H1 (cell line): ENCODE data around the gene ZNF408. TPM values are rescaled to one million over a fixed set of nuclear protein-coding genes. Genes with fewer than 3 reads are reported as not detected.

Experiments
- CTCF ChIA-PET: fragments of 300-600 bp; sonication (Branson Sonifier 250); formaldehyde crosslinking; loops from one replicate; lab custom pipeline; 2021; ENCODE audit not compliant: partially characterized antibody; lab: Charles Lee
- POLR2A ChIA-PET: fragments of 300-600 bp; sonication (Branson Sonifier 250); formaldehyde crosslinking; loops from one replicate; lab custom pipeline; 2021; ENCODE audit warnings: inconsistent platforms; ENCODE audit not compliant: partially characterized antibody; lab: Charles Lee
- DNase-seq, 2 experiments: peaks; one replicate each; pipeline versions ENCODE4 v3.0.0 to v3.0.0-alpha.2; 2010 to 2022; ENCODE audit warnings: low spot score in 2 of 2, low read depth in 1 of 2, mixed read lengths in 1 of 2
- FAIRE-seq: peaks from 2 replicates; lab custom pipeline; 2011; peaks lifted over from hg19 to GRCh38; lab: Jason Lieb, UNC
- H2AFZ ChIP-seq: 2 replicates; pipeline ENCODE4 v1.8.1; 2012; ENCODE audit warnings: low read length, inconsistent platforms
- H2AK5ac ChIP-seq: 2 replicates; pipeline ENCODE4 v1.6.1; 2013; ENCODE audit warnings: low read depth, low read length
- H2BK120ac ChIP-seq: replicated peaks from 2 replicates; pipeline ENCODE3; 2013; ENCODE audit warnings: low read depth, low read length, inconsistent platforms
- H2BK12ac ChIP-seq: 2 replicates; pipeline ENCODE4 v1.6.1; 2013; ENCODE audit warnings: low read depth, low read length
- H2BK15ac ChIP-seq: 2 replicates; pipeline ENCODE4 v1.6.1; 2013; ENCODE audit warnings: low read length
- H2BK20ac ChIP-seq: 2 replicates; pipeline ENCODE4 v1.6.1; 2013; ENCODE audit warnings: low read length
- H2BK5ac ChIP-seq: 2 replicates; pipeline ENCODE4 v1.6.1; 2013; ENCODE audit warnings: low read depth, low read length
- H3K14ac ChIP-seq: 2 replicates; pipeline ENCODE4 v1.6.1; 2013; ENCODE audit warnings: inconsistent platforms; ENCODE audit not compliant: insufficient read length
- H3K18ac ChIP-seq: 2 replicates; pipeline ENCODE4 v1.6.1; 2013; ENCODE audit warnings: low read length; ENCODE audit errors: extremely low read depth
- H3K23ac ChIP-seq: 2 replicates; pipeline ENCODE4 v1.6.1; 2013; ENCODE audit warnings: inconsistent platforms; ENCODE audit not compliant: insufficient read length
- H3K23me2 ChIP-seq: 2 replicates; pipeline ENCODE4 v1.6.1; 2013; ENCODE audit warnings: low read depth, low read length
- H3K27ac ChIP-seq: 2 replicates; pipeline ENCODE4 v1.6.1; 2011; ENCODE audit warnings: low read depth, low read length, inconsistent platforms
- H3K27me3 ChIP-seq, 4 experiments: replicated peaks in 1 of 4; 1 replicate in 1 of 4; 2 replicates in 3 of 4; pipeline versions ENCODE4 v1.6.1 to v1.8.1; 2011 to 2013; ENCODE audit warnings: low read length in 3 of 4, mild to moderate bottlenecking in 3 of 4, inconsistent platforms in 2 of 4, mixed read lengths in 2 of 4, moderate library complexity in 1 of 4; ENCODE audit not compliant: control insufficient read depth in 3 of 4, insufficient read depth in 3 of 4; ENCODE audit errors: extremely low read depth in 1 of 4
- H3K36me3 ChIP-seq, 4 experiments: 2 replicates each; pipeline versions ENCODE4 v1.6.1 to v1.8.1; 2011 to 2013; ENCODE audit warnings: mild to moderate bottlenecking in 4 of 4, low read length in 3 of 4, moderate library complexity in 2 of 4, control low read depth in 1 of 4, inconsistent platforms in 1 of 4; ENCODE audit not compliant: insufficient read depth in 4 of 4, control insufficient read depth in 2 of 4
- H3K4ac ChIP-seq: replicated peaks from 2 replicates; pipeline ENCODE3; 2013; ENCODE audit warnings: low read length, low read depth, mixed read lengths, inconsistent platforms; ENCODE audit not compliant: insufficient read length
- H3K4me1 ChIP-seq, 4 experiments: replicated peaks in 1 of 4; 1 replicate in 1 of 4; 2 replicates in 3 of 4; pipeline versions ENCODE4 v1.6.1 to v1.8.1; 2011 to 2013; ENCODE audit warnings: low read length in 3 of 4, inconsistent platforms in 2 of 4, mixed read lengths in 1 of 4; ENCODE audit not compliant: insufficient read depth in 4 of 4, control insufficient read depth in 3 of 4
- H3K4me2 ChIP-seq, 2 experiments: 2 replicates each; pipeline versions ENCODE4 v1.6.1 to v1.8.1; 2011 to 2013; ENCODE audit warnings: low read depth in 2 of 2, low read length in 2 of 2, control low read depth in 1 of 2, inconsistent platforms in 1 of 2, mild to moderate bottlenecking in 1 of 2; ENCODE audit not compliant: insufficient read depth in 1 of 2
- H3K4me3 ChIP-seq, 4 experiments: fragments of 200-600, 300-600 bp in 1 of 4; sonication (generic), shearing (Covaris generic), sonication (Bioruptor Twin) in 1 of 4; 2 replicates each; pipeline versions ENCODE4 v1.5.1 to v1.8.1; 2011 to 2016; ENCODE audit warnings: low read length in 4 of 4, low read depth in 3 of 4, control low read depth in 2 of 4, inconsistent platforms in 2 of 4, mild to moderate bottlenecking in 2 of 4, mixed read lengths in 1 of 4, moderate library complexity in 1 of 4; ENCODE audit not compliant: insufficient read depth in 2 of 4; ENCODE audit errors: extremely low read depth in 1 of 4
- H3K56ac ChIP-seq: replicated peaks from 2 replicates; pipeline ENCODE3; 2013; ENCODE audit warnings: low read depth, mild to moderate bottlenecking, mixed read lengths, low read length, inconsistent platforms; ENCODE audit not compliant: insufficient read length
- H3K79me1 ChIP-seq: 2 replicates; pipeline ENCODE4 v1.6.1; 2013; ENCODE audit warnings: low read depth, low read length, control low read depth
- H3K79me2 ChIP-seq, 2 experiments: 2 replicates each; pipeline versions ENCODE4 v1.6.1 to v1.8.1; 2012 to 2013; ENCODE audit warnings: low read length in 2 of 2, mild to moderate bottlenecking in 2 of 2, inconsistent platforms in 1 of 2; ENCODE audit not compliant: insufficient read depth in 2 of 2, control insufficient read depth in 1 of 2
- H3K9ac ChIP-seq, 4 experiments: replicated peaks in 1 of 4; 1 replicate in 1 of 4; 2 replicates in 3 of 4; pipeline versions ENCODE4 v1.6.1 to v1.8.1; 2011 to 2013; ENCODE audit warnings: low read depth in 3 of 4, low read length in 3 of 4, control low read depth in 2 of 4, mild to moderate bottlenecking in 2 of 4, moderate library complexity in 2 of 4, inconsistent platforms in 1 of 4; ENCODE audit errors: extremely low read depth in 1 of 4
- H3K9me3 ChIP-seq, 2 experiments: 2 replicates each; pipeline versions ENCODE4 v1.6.1 to v1.8.1; 2012 to 2013; ENCODE audit warnings: mild to moderate bottlenecking in 2 of 2, moderate library complexity in 2 of 2, control low read depth in 1 of 2, inconsistent platforms in 1 of 2, low read depth in 1 of 2, low read length in 1 of 2, mixed read lengths in 1 of 2; ENCODE audit not compliant: insufficient read depth in 2 of 2
- H4K20me1 ChIP-seq, 2 experiments: replicated peaks in 1 of 2; 2 replicates each; pipeline versions ENCODE3 to v1.8.1; 2011 to 2013; ENCODE audit warnings: inconsistent platforms in 2 of 2, low read length in 2 of 2, mild to moderate bottlenecking in 1 of 2; ENCODE audit not compliant: insufficient read depth in 2 of 2, control insufficient read depth in 1 of 2
- H4K5ac ChIP-seq: 2 replicates; pipeline ENCODE4 v1.6.1; 2013; ENCODE audit warnings: low read length, low read depth, mixed read lengths, inconsistent platforms; ENCODE audit not compliant: insufficient read length
- H4K8ac ChIP-seq: 2 replicates; pipeline ENCODE4 v1.8.0; 2013; ENCODE audit warnings: mild to moderate bottlenecking, moderate library complexity, low read length, inconsistent platforms; ENCODE audit not compliant: insufficient read depth; ENCODE audit errors: extremely low read depth
- H4K91ac ChIP-seq: replicated peaks from 2 replicates; pipeline ENCODE3; 2013; ENCODE audit warnings: low read length, mixed read lengths, inconsistent platforms; ENCODE audit not compliant: insufficient read length
- CEBPB ChIP-seq: IDR thresholded peaks from 2 replicates; pipeline ENCODE4 v1.6.1; 2012; ENCODE audit warnings: low read depth, low read length
- FOSL1 ChIP-seq: IDR thresholded peaks from 2 replicates; pipeline ENCODE4 v1.6.1; 2011; ENCODE audit warnings: mild to moderate bottlenecking, low read depth, low read length, moderate library complexity; ENCODE audit not compliant: insufficient read depth
- GTF2F1 ChIP-seq: IDR thresholded peaks from 2 replicates; pipeline ENCODE4 v1.6.1; 2012; ENCODE audit warnings: low read depth, low read length, improper control_type of control experiment, borderline replicate concordance
- JUND ChIP-seq: IDR thresholded peaks from 2 replicates; pipeline ENCODE4 v1.6.1; 2011; ENCODE audit warnings: mild to moderate bottlenecking, improper control_type of control experiment, low read length
- NANOG ChIP-seq: IDR thresholded peaks from 2 replicates; pipeline ENCODE4 v1.6.1; 2011; ENCODE audit warnings: low read length, low read depth, mild to moderate bottlenecking, inconsistent platforms; ENCODE audit not compliant: insufficient read depth, poor library complexity, severe bottlenecking
- POLR2A ChIP-seq, 2 experiments: IDR thresholded peaks; 1 replicate in 1 of 2; 2 replicates in 1 of 2; pipeline ENCODE4 v1.6.1; 2011; ENCODE audit warnings: low read depth in 2 of 2, low read length in 2 of 2, mild to moderate bottlenecking in 2 of 2; ENCODE audit errors: control extremely low read depth in 1 of 2
- POU5F1 ChIP-seq: IDR thresholded peaks from 2 replicates; pipeline ENCODE4 v1.6.1; 2011; ENCODE audit warnings: low read depth, mild to moderate bottlenecking, low read length, moderate library complexity
- RFX5 ChIP-seq: IDR thresholded peaks from 2 replicates; pipeline ENCODE4 v1.6.1; 2011; ENCODE audit warnings: low read depth, low read length, improper control_type of control experiment, borderline replicate concordance
- SP4 ChIP-seq: IDR thresholded peaks from 2 replicates; pipeline ENCODE4 v1.6.1; 2012; ENCODE audit warnings: low read length, inconsistent platforms
- SRF ChIP-seq: IDR thresholded peaks from 2 replicates; pipeline ENCODE4 v1.6.1; 2011; ENCODE audit warnings: mild to moderate bottlenecking, low read depth, low read length, moderate library complexity
- TAF7 ChIP-seq: optimal IDR thresholded peaks from 2 replicates; pipeline ENCODE3; 2011; ENCODE audit warnings: low read depth, mild to moderate bottlenecking, inconsistent platforms, low read length, moderate library complexity, borderline replicate concordance
- TBP ChIP-seq: IDR thresholded peaks from 2 replicates; pipeline ENCODE4 v1.6.1; 2011; ENCODE audit warnings: low read depth, low read length, improper control_type of control experiment
- ZNF274 ChIP-seq: IDR thresholded peaks from 2 replicates; pipeline ENCODE4 v1.7.0; 2012; ENCODE audit warnings: low read length, borderline replicate concordance; ENCODE audit errors: extremely low read depth
- WGBS, 2 experiments: shearing (Covaris generic) in 1 of 2; methylation state at CpG; one replicate each; pipeline versions ENCODE4 v1.1.6 to v1.1.7; 2013 to 2015; ENCODE audit warnings: low lambda C conversion rate in 2 of 2, mixed read lengths in 2 of 2, inconsistent platforms in 1 of 2, low coverage in 1 of 2, missing lambda C conversion rate in 1 of 2; ENCODE audit not compliant: insufficient replicate concordance in 2 of 2, insufficient coverage in 1 of 2, insufficient read length in 1 of 2; ENCODE audit errors: extremely low coverage in 1 of 2, missing lambda C conversion rate in 1 of 2; 5-methylcytosine and 5-hydroxymethylcytosine counted together
- polyA plus RNA-seq, 7 experiments: library from polyadenylated mRNA; depleted of rRNA in 3 of 7; stranded (reverse) in 5 of 7; unstranded in 2 of 7; fragments of >200 nt in 5 of 7; fragments of 200-250 nt in 2 of 7; gene quantifications; 1 replicate in 5 of 7; 2 replicates in 1 of 7; 4 replicates in 1 of 7; pipeline versions ENCODE4 v1.2.1 to v1.2.3, GENCODE V29; 2011 to 2013; ENCODE audit warnings: missing spikeins in 2 of 7, mixed read lengths in 2 of 7
- total RNA-seq: library from RNA; stranded (reverse); fragmentation: NEBNext Ultra II Directional; extraction: Animal tissue kit (Norgen Biotek cat#: 25700); gene quantifications from 2 replicates; pipeline ENCODE4 v1.2.1, GENCODE V29; 2021

Gene ZNF408
- total and polyA plus RNA-seq, 2 of the 8 experiments (the other 6 are each of a cell fraction or from before 2014, with no cell fraction given): 10.7 to 11.0 TPM

- FAIRE-seq (no peak), DNase-seq (no peak)
- 81% methylated on average over 2 of the region's 2 CpGs; no CpG with 5 or more reads in 1 of the 2 experiments for WGBS, 2 experiments
- no peak overlapping the region for H3K27ac ChIP-seq
- H2AK5ac ChIP-seq: no peak overlapping the region
- no peak overlapping the region for H4K91ac ChIP-seq
- H3K79me2 ChIP-seq: no peaks in the 10 kb centered on the region
- no peak overlapping the region for H4K8ac ChIP-seq
- no peaks in the 10 kb centered on the region for H3K9me3 ChIP-seq
- POLR2A ChIA-PET: interaction anchor here (0.5 to 1.2 kb wide), 3 partner anchors 9 to 12 kb away, joined by 3 read pairs; no protein-coding TSS in a partner anchor
- H2BK12ac ChIP-seq: no peak overlapping the region
- H3K23me2 ChIP-seq: no peaks in the 10 kb centered on the region
- H4K20me1 ChIP-seq: peaks cover 2% of the 10 kb centered on the region in 2 experiments
- CTCF ChIA-PET: interaction anchor here (1.4 kb wide), 1 partner anchor 654 kb away, joined by 3 read pairs; no protein-coding TSS in a partner anchor
- no peak overlapping the region for H3K9ac ChIP-seq
- no peaks in the 10 kb centered on the region for H3K4me1 ChIP-seq
- H2BK15ac ChIP-seq: no peak overlapping the region
- H3K14ac ChIP-seq: no peak overlapping the region
- no peaks in the 10 kb centered on the region for H3K79me1 ChIP-seq
- no peaks in the 10 kb centered on the region for H3K27me3 ChIP-seq
- no peak overlapping the region for H3K56ac ChIP-seq
- H2BK5ac ChIP-seq: no peak overlapping the region
- no peak overlapping the region for H4K5ac ChIP-seq
- no peak overlapping the region for H3K4ac ChIP-seq
- no peak overlapping the region for H2AFZ ChIP-seq
- no peak overlapping the region for H3K4me3 ChIP-seq
- H3K36me3 ChIP-seq: peaks cover 20 to 54% (median 50%) of the 10 kb centered on the region in 4 experiments
- TF ChIP-seq CEBPB (no peak), TAF7 (no peak), JUND (no peak), POU5F1 (no peak), NANOG (no peak), RFX5 (no peak), ZNF274 (no peak), SRF (no peak), FOSL1 (no peak), POLR2A (IDR thresholded peaks at IDR 0.05; ENCODE audit: control extremely low read depth in 1 of 2, low read depth in 2 of 2, low read length in 2 of 2) (no peak), SP4 (no peak), GTF2F1 (no peak), TBP (no peak)
- H3K23ac ChIP-seq: no peak overlapping the region
- no peak overlapping the region for H2BK120ac ChIP-seq
- no peak overlapping the region for H3K4me2 ChIP-seq
- no peak overlapping the region for H3K18ac ChIP-seq
- H2BK20ac ChIP-seq: no peak overlapping the region
These were observed 33.8 kb upstream of the ZNF408 start for GRCh38 chr11:46667043-46667481.
